ENCODE measurements around the gene DTX3. TPM values are rescaled to one million over a fixed set of nuclear protein-coding genes. Genes with fewer than 3 reads are reported as not detected.
"Not testable (repeated sequence)": the region's sequence is repeated elsewhere in the genome, so short reads cannot be mapped to it uniquely, and the experiment has no call there.

Gene DTX3
- total RNA-seq, 1 donor from 2014 or later: 27.3 TPM

- DNase-seq (ENCODE audit: low read depth): no peak
- no peak overlapping the region for H3K4me3 ChIP-seq (ENCODE audit: low read depth, low read length)
- H3K36me3 ChIP-seq (ENCODE audit: control insufficient read depth, insufficient read depth, low read length): no peaks in the 10 kb centered on the region
- H3K27me3 ChIP-seq (ENCODE audit: control insufficient read depth, insufficient read depth, low read length): peaks cover 43% of the 10 kb centered on the region
- TF ChIP-seq, protein P1, sequence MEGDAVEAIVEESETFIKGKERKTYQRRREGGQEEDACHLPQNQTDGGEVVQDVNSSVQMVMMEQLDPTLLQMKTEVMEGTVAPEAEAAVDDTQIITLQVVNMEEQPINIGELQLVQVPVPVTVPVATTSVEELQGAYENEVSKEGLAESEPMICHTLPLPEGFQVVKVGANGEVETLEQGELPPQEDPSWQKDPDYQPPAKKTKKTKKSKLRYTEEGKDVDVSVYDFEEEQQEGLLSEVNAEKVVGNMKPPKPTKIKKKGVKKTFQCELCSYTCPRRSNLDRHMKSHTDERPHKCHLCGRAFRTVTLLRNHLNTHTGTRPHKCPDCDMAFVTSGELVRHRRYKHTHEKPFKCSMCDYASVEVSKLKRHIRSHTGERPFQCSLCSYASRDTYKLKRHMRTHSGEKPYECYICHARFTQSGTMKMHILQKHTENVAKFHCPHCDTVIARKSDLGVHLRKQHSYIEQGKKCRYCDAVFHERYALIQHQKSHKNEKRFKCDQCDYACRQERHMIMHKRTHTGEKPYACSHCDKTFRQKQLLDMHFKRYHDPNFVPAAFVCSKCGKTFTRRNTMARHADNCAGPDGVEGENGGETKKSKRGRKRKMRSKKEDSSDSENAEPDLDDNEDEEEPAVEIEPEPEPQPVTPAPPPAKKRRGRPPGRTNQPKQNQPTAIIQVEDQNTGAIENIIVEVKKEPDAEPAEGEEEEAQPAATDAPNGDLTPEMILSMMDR (IDR thresholded peaks at IDR 0.05; ENCODE audit: insufficient read depth, low read length, poor library complexity, severe bottlenecking): no peak
Observed at GRCh38 chr12:57614948-57615500, 10.4 kb downstream of the DTX3 start.

- Histone ChIP-seq H3K36me3 (ENCODE audit: control insufficient read depth, insufficient read depth, low read length) (no peaks in the 10 kb centered on the region), H3K4me3 (ENCODE audit: low read depth, low read length) (no peak overlapping the region), H3K27me3 (ENCODE audit: control insufficient read depth, insufficient read depth, low read length) (peaks cover 45% of the 10 kb centered on the region)
- no peak for DNase-seq (ENCODE audit: low read depth)
- TF ChIP-seq, protein P1 (IDR thresholded peaks at IDR 0.05; ENCODE audit: insufficient read depth, low read length, poor library complexity, severe bottlenecking): no peak
Observed at GRCh38 chr12:57615637-57616036, 11.0 kb downstream of the DTX3 start.

GRCh38 chr12:57616383-57617101 is 11.9 kb downstream of the DTX3 start:
- H3K36me3 ChIP-seq (ENCODE audit: control insufficient read depth, insufficient read depth, low read length): no peaks in the 10 kb centered on the region
- TF ChIP-seq, protein P1 (IDR thresholded peaks at IDR 0.05; ENCODE audit: insufficient read depth, low read length, poor library complexity, severe bottlenecking): no peak
- peaks cover 45% of the 10 kb centered on the region for H3K27me3 ChIP-seq (ENCODE audit: control insufficient read depth, insufficient read depth, low read length)
- H3K4me3 ChIP-seq (ENCODE audit: low read depth, low read length): no peak overlapping the region
- no peak for DNase-seq (ENCODE audit: low read depth)

DNA sequence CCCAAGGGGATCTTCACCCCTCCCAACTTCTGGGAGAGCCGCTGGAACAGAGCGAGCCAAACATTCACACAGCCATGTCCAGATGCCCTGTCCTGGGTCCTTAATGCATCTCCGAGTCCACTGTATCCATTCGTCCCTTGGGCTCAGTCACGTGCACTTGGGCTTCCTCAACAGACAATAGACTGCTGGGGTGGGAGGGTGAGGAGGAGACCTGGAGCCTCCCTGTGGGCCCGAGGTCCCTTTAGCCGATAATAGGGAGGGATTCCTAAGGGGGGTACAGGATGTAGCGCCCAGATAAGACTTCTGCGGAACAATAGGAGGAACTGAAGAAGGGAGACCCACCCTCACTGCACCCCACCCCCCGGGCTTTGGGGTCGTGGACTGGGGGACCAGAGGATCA is 13.3 kb downstream of the DTX3 start:
- peaks cover 56% of the 10 kb centered on the region for H3K27me3 ChIP-seq (ENCODE audit: control insufficient read depth, insufficient read depth, low read length)

GRCh38 chr12:57618431-57618830 is 13.8 kb downstream of the DTX3 start:
- not testable (repeated sequence) for H3K4me3 ChIP-seq (ENCODE audit: low read depth, low read length); H3K36me3 ChIP-seq (ENCODE audit: control insufficient read depth, insufficient read depth, low read length); DNase-seq (ENCODE audit: low read depth)
- H3K27me3 ChIP-seq (ENCODE audit: control insufficient read depth, insufficient read depth, low read length): peaks cover 53% of the 10 kb centered on the region

More for the DNA sequence above, 13.3 kb downstream of the DTX3 start:
- TF ChIP-seq, protein P1 (IDR thresholded peaks at IDR 0.05; ENCODE audit: insufficient read depth, low read length, poor library complexity, severe bottlenecking): no peak
- no peak for DNase-seq (ENCODE audit: low read depth)
- no peak overlapping the region for H3K4me3 ChIP-seq (ENCODE audit: low read depth, low read length)
- no peaks in the 10 kb centered on the region for H3K36me3 ChIP-seq (ENCODE audit: control insufficient read depth, insufficient read depth, low read length)

DNA sequence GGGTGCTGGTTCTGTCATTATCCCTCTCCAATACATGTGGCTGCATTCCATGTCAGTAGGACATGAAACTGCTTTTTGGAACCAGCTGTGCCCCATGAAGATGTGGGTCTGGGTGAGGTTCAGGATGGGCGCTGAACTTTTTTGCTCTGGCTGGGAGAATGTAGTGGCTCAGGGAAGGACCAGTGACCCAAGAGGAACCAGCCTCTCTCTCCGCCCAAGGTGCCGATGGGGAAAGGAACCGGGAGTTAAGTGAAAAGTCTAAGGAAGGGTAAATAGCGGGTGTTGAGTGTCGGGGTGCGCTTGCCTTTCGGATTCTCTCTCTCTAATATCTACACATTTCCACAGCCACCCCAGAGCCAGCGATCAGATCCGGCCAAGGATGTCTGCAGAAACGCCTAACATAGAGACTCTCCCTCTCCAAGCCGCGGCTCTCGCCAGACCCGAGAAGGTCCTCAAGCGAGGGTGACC is 14.4 kb downstream of the DTX3 start:
- H3K4me3 ChIP-seq (ENCODE audit: low read depth, low read length): no peak overlapping the region
- peaks cover 59% of the 10 kb centered on the region for H3K27me3 ChIP-seq (ENCODE audit: control insufficient read depth, insufficient read depth, low read length)

More for the DNA sequence above, 14.4 kb downstream of the DTX3 start:
- no peak for DNase-seq (ENCODE audit: low read depth)
- TF ChIP-seq, protein P1 (IDR thresholded peaks at IDR 0.05; ENCODE audit: insufficient read depth, low read length, poor library complexity, severe bottlenecking): no peak
- H3K36me3 ChIP-seq (ENCODE audit: control insufficient read depth, insufficient read depth, low read length): no peaks in the 10 kb centered on the region
